Upper lobe of left lung (tissue), 4 donors: ENCODE data around the gene PPP6R3.

Experiments
- POLR2A ChIP-seq, 4 donors: fragments of 450-650 bp; IDR thresholded peaks; one replicate each; pipeline ENCODE4 v1.5.1; 2016 to 2017; ENCODE audit warnings: antibody characterized with exemption in 4 of 4, mild to moderate bottlenecking in 2 of 4
- TF ChIP-seq, protein P1 (sequence below), 6 experiments: fragments of 450-650 bp in 4 of 6; fragments of 200-600 bp in 2 of 6; sonication (generic) in 2 of 6; IDR thresholded peaks; one replicate each; pipeline ENCODE4 v1.5.1; 2016 to 2019; ENCODE audit warnings: antibody characterized with exemption in 6 of 6

DNA sequence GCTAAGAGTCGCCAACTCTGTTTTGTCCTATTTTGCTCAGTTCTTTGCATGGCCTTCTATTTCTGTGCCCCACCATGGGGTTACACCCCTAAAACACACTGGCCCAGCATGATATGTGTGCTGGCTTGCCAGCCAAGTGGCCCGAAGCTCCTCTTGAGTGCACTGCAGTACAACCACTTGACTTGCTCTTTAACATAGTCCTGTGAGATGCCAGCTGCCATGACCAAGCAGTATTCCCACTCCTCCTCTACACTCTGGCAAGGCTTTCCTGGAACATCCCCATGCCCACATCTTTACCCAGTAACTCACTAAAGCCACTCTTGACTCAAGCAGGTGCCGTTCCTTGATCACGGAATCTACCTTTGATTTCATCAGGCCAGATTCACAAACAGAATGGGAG lies 120.9 kb downstream of the PPP6R3 start:
- TF ChIP-seq, protein P1, sequence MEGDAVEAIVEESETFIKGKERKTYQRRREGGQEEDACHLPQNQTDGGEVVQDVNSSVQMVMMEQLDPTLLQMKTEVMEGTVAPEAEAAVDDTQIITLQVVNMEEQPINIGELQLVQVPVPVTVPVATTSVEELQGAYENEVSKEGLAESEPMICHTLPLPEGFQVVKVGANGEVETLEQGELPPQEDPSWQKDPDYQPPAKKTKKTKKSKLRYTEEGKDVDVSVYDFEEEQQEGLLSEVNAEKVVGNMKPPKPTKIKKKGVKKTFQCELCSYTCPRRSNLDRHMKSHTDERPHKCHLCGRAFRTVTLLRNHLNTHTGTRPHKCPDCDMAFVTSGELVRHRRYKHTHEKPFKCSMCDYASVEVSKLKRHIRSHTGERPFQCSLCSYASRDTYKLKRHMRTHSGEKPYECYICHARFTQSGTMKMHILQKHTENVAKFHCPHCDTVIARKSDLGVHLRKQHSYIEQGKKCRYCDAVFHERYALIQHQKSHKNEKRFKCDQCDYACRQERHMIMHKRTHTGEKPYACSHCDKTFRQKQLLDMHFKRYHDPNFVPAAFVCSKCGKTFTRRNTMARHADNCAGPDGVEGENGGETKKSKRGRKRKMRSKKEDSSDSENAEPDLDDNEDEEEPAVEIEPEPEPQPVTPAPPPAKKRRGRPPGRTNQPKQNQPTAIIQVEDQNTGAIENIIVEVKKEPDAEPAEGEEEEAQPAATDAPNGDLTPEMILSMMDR (IDR thresholded peaks at IDR 0.05) = no peak
- TF ChIP-seq POLR2A (IDR thresholded peaks at IDR 0.05) = no peak
